Measurements from ENCODE around the gene FBXW5. TPM values are rescaled to one million over a fixed set of nuclear protein-coding genes. Genes with fewer than 3 reads are reported as not detected.

The FBXW5 gene
- polyA plus RNA-seq, 1 donor from 2014 or later = 138 TPM

DNA sequence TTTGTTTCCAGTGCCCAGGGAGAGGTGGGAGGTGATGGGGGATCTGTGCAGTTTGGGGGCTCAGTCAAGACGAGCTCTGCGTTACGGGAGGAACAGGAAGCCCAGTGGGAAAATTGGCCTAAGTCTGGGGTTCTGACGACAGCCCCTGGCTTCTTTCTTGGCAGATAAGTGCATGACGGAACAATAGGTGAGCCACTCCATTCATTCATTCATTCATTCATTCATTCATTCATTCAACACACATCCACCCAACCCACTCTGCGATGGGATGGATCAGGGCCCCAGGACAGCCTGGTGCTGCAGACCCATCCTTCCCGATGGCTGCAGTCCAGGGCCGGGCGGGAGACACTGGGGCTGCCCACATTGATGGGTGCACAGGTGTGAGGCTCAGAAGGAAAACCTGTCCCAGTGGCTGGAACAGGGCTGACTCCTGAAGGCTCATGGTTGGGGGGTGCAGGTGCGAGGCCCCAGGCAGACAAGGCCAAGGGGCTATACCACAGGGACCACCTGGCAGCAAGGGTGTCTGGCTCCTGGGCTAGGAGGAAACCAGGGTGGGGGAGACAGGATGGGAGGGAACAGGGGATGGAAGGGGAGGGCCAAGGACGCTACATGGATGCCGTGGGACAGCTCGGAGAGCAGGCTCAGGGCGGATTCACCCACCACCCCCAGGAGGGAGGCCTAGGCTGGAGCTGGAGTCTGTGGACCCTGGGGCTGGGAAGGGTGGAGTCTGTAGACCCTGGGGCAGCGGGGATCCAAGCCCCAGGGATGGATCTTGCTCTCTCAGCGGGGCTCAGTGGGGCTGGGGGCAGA, 36.3 kb upstream of the FBXW5 start:
- Histone ChIP-seq H3K27ac (ENCODE audit: low read length) (no peak overlapping the region), H3K4me2 (ENCODE audit: low read length) (no peak overlapping the region), H3K9me3 (ENCODE audit: low read length) (no peaks in the 10 kb centered on the region), H3F3A (ENCODE audit: insufficient read depth, low read length, poor library complexity, severe bottlenecking) (no peaks in the 10 kb centered on the region), H3K9ac (ENCODE audit: low read length) (no peak overlapping the region), H3K9me2 (ENCODE audit: insufficient read depth, low read length) (no peaks in the 10 kb centered on the region), H4K20me1 (ENCODE audit: insufficient read depth) (no peaks in the 10 kb centered on the region), H3K27me3 (ENCODE audit: insufficient read depth, low read depth, low read length) (peaks cover 38% of the 10 kb centered on the region), H3K79me2 (replicated peaks; ENCODE audit: insufficient read depth, low read length) (no peaks in the 10 kb centered on the region), H2AFZ (ENCODE audit: low read depth, low read length) (no peak overlapping the region), H3K36me3 (ENCODE audit: insufficient read depth, low read length) (no peaks in the 10 kb centered on the region), H3K4me3 (ENCODE audit: low read length) (no peak overlapping the region)
- TF ChIP-seq MXI1 (conservative IDR thresholded peaks at IDR 0.05; ENCODE audit: poor library complexity, severe bottlenecking) (no peak), EP300 (conservative IDR thresholded peaks at IDR 0.05; ENCODE audit: poor library complexity, severe bottlenecking) (no peak), TAF1 (IDR thresholded peaks at IDR 0.05; ENCODE audit: low read depth) (no peak), RAD21 (conservative IDR thresholded peaks at IDR 0.05) (no peak), EZH2 (IDR thresholded peaks at IDR 0.05; ENCODE audit: borderline replicate concordance, insufficient read depth, low read length, poor library complexity, severe bottlenecking) (no peak), SMC3 (conservative IDR thresholded peaks at IDR 0.05; ENCODE audit: poor library complexity) (no peak), POLR2AphosphoS5 (IDR thresholded peaks at IDR 0.05) (no peak)
- TF ChIP-seq, protein P1, sequence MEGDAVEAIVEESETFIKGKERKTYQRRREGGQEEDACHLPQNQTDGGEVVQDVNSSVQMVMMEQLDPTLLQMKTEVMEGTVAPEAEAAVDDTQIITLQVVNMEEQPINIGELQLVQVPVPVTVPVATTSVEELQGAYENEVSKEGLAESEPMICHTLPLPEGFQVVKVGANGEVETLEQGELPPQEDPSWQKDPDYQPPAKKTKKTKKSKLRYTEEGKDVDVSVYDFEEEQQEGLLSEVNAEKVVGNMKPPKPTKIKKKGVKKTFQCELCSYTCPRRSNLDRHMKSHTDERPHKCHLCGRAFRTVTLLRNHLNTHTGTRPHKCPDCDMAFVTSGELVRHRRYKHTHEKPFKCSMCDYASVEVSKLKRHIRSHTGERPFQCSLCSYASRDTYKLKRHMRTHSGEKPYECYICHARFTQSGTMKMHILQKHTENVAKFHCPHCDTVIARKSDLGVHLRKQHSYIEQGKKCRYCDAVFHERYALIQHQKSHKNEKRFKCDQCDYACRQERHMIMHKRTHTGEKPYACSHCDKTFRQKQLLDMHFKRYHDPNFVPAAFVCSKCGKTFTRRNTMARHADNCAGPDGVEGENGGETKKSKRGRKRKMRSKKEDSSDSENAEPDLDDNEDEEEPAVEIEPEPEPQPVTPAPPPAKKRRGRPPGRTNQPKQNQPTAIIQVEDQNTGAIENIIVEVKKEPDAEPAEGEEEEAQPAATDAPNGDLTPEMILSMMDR (IDR thresholded peaks at IDR 0.05; ENCODE audit: poor library complexity, severe bottlenecking) = no peak
- TF ChIP-seq, protein P2, sequence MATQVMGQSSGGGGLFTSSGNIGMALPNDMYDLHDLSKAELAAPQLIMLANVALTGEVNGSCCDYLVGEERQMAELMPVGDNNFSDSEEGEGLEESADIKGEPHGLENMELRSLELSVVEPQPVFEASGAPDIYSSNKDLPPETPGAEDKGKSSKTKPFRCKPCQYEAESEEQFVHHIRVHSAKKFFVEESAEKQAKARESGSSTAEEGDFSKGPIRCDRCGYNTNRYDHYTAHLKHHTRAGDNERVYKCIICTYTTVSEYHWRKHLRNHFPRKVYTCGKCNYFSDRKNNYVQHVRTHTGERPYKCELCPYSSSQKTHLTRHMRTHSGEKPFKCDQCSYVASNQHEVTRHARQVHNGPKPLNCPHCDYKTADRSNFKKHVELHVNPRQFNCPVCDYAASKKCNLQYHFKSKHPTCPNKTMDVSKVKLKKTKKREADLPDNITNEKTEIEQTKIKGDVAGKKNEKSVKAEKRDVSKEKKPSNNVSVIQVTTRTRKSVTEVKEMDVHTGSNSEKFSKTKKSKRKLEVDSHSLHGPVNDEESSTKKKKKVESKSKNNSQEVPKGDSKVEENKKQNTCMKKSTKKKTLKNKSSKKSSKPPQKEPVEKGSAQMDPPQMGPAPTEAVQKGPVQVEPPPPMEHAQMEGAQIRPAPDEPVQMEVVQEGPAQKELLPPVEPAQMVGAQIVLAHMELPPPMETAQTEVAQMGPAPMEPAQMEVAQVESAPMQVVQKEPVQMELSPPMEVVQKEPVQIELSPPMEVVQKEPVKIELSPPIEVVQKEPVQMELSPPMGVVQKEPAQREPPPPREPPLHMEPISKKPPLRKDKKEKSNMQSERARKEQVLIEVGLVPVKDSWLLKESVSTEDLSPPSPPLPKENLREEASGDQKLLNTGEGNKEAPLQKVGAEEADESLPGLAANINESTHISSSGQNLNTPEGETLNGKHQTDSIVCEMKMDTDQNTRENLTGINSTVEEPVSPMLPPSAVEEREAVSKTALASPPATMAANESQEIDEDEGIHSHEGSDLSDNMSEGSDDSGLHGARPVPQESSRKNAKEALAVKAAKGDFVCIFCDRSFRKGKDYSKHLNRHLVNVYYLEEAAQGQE (IDR thresholded peaks at IDR 0.05; ENCODE audit: borderline replicate concordance) = no peak

GRCh38 chr9:136979769-136980587, 35.4 kb upstream of the FBXW5 start:
- no peak overlapping the region for H3K9ac ChIP-seq (ENCODE audit: low read length)

More at GRCh38 chr9:136979769-136980587, 35.4 kb upstream of the FBXW5 start:
- no peaks in the 10 kb centered on the region for H3K36me3 ChIP-seq (ENCODE audit: insufficient read depth, low read length)
- H3K4me3 ChIP-seq (ENCODE audit: low read length) = no peak overlapping the region
- no peak overlapping the region for H3K4me2 ChIP-seq (ENCODE audit: low read length)
- H3K27me3 ChIP-seq (ENCODE audit: insufficient read depth, low read depth, low read length) = peaks cover 29% of the 10 kb centered on the region
- no peaks in the 10 kb centered on the region for H3K9me2 ChIP-seq (ENCODE audit: insufficient read depth, low read length)
- H3F3A ChIP-seq (ENCODE audit: insufficient read depth, low read length, poor library complexity, severe bottlenecking) = no peaks in the 10 kb centered on the region
- H4K20me1 ChIP-seq (ENCODE audit: insufficient read depth) = no peaks in the 10 kb centered on the region
- no peak overlapping the region for H2AFZ ChIP-seq (ENCODE audit: low read depth, low read length)
- no peaks in the 10 kb centered on the region for H3K9me3 ChIP-seq (ENCODE audit: low read length)
- TF ChIP-seq RAD21 (conservative IDR thresholded peaks at IDR 0.05) (no peak), MXI1 (conservative IDR thresholded peaks at IDR 0.05; ENCODE audit: poor library complexity, severe bottlenecking) (no peak), SMC3 (conservative IDR thresholded peaks at IDR 0.05; ENCODE audit: poor library complexity) (no peak), TAF1 (IDR thresholded peaks at IDR 0.05; ENCODE audit: low read depth) (no peak), POLR2AphosphoS5 (IDR thresholded peaks at IDR 0.05) (no peak), EZH2 (IDR thresholded peaks at IDR 0.05; ENCODE audit: borderline replicate concordance, insufficient read depth, low read length, poor library complexity, severe bottlenecking) (no peak), EP300 (conservative IDR thresholded peaks at IDR 0.05; ENCODE audit: poor library complexity, severe bottlenecking) (no peak)
- TF ChIP-seq, protein P1 (IDR thresholded peaks at IDR 0.05; ENCODE audit: poor library complexity, severe bottlenecking) = no peak
- TF ChIP-seq, protein P2 (IDR thresholded peaks at IDR 0.05; ENCODE audit: borderline replicate concordance) = no peak
- no peak overlapping the region for H3K27ac ChIP-seq (ENCODE audit: low read length)
- no peaks in the 10 kb centered on the region for H3K79me2 ChIP-seq (replicated peaks; ENCODE audit: insufficient read depth, low read length)
